ENCODE measurements around the gene PAFAH2.

Gene PAFAH2

GRCh38 chr1:25927521-25928265 lies 70.2 kb downstream of the PAFAH2 start:
- no peak for FAIRE-seq

DNA sequence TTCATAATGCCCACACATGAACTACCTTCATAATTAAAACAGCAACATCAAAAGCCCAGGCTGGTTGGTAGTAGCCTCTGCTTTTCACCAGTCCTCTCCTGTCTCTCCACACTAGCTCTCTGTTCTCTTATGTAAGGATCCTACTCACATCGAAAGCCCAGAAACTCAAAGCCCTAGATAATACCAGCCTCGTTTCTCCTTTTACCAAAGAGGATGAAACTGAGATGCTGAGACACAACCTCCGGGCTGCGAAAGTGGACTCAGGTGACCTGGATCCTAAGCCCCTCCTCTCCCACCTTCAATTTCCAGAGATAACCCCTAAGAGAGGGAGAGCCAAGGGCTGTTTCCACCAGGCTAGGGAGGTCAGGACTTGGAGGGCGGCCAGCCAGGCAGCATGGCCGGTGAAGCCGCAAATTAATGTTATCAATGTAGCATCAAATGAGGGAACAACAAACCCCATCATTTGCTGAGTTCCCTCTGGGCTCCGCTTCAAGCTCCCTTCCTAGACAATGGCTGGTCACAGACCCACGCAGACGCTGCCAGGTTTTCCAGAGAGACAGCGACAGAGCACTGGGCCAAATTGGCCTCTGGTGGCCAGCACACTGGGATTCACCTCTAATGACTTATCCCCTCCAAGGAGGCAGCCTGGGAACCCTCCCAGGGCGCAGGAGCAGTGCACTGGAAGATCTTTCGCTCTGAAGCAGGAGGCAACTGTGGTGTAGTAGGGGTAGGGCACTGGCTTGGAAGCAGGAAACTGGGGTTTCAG lies 70.9 kb downstream of the PAFAH2 start:
- no peak for FAIRE-seq

GRCh38 chr1:25924454-25924853 lies 73.4 kb downstream of the PAFAH2 start:
- no peak for FAIRE-seq

GRCh38 chr1:25922971-25923552 lies 74.8 kb downstream of the PAFAH2 start:
- FAIRE-seq: no peak

GRCh38 chr1:25922056-25922970 lies 75.5 kb downstream of the PAFAH2 start:
- FAIRE-seq: no peak

- FAIRE-seq: no peak
These were observed 79.2 kb downstream of the PAFAH2 start for GRCh38 chr1:25918615-25919014.

DNA sequence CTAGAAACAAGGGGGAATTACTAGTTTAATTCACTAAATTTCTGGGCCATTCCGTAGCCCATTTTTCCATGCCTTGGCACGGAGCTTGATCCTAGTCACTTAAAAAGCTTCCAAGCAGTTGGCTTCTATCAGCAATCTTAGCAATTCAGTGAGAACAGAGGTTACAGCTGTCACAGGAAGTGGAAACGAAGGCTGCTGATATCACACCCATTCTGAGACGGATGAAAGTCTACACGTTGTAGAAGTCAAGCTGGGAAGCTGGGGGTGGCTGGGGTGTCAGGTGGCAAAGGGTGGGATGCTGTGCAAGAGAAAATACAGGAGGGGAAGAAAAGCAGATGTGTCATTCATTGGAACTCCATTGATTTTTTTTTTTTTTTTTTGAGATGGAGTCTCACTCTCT lies 79.9 kb downstream of the PAFAH2 start:
- FAIRE-seq: no peak

- FAIRE-seq: no peak
These were observed 81.4 kb downstream of the PAFAH2 start for GRCh38 chr1:25916460-25916859.

DNA sequence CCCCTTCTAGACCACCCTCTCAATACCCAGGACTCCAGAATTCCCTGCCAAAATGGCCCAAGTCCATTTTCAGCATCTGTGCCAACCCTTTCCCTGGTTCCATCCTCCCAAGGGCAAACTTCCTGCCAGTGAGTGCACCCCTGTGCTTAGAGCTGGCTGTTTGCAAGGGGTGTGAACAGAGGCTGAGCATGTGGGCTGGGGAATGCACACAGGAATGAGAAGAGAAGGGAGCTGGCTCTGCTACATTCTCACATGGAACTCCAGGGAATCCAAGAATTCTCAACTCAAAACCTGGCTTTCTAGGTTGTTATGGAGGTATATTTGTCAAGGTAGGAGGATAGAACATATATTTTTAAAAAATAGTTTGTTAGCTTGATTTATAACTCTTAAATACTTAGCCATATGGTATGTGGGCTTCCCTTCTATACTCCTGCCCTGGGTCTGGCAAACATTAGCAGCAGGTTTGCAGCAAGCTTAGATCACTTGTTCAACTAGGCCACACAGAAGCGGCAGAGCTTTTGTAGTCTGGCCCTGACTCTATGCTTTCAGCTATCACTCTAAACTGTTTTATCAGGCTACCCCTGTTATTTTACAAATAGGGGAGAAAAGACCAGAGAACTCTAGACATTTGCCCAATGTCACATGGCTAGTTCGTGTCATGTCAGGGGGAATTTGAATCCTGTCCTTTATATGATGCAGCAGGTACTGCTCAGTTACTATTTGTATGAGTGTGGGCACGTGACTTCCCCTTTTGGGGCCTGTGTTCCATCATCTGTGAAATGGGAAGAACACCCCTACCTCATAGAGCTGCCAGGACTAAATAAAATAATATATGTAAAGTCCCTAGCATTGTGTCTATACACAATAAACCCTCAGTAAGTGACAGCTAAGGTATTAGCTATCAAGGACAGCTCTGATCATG lies 83.5 kb downstream of the PAFAH2 start:
- no peak for FAIRE-seq

- no peak for FAIRE-seq
These were observed 84.7 kb downstream of the PAFAH2 start for GRCh38 chr1:25913206-25913605.

GRCh38 chr1:25912076-25912831 lies 85.6 kb downstream of the PAFAH2 start:
- FAIRE-seq: no peak

- FAIRE-seq: no peak
These were observed 86.7 kb downstream of the PAFAH2 start for GRCh38 chr1:25911162-25911561.
